GM21447 (cell line): ENCODE results near the gene TANGO2.

Experiments used
- ATAC-seq: cut with Tn5 transposase; IDR thresholded peaks from one replicate; pipeline ENCODE4 v1.9.1; 2021; ENCODE audit not compliant: unreplicated experiment

Gene TANGO2

DNA sequence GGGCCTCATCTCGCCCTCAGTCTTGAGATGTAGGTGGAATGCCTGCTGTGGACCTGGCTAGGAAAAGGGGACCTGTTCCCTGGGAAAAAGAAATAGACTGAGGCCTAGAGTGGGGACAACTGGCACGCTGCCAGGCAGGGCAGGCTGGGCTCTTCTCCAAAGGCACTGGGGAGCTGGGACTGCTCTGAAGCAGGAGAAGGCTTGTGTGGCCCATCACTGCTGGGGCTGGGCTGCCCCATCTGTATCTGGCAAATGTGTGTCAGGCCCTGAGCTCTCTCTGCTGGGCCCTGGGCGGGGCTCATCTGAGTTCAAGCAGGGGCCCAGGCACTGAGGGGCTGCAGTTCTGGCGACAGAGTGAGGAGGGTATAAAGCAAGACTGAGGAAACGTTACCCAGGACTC lies 37.2 kb upstream of the TANGO2 start:
- ATAC-seq: no peak

DNA sequence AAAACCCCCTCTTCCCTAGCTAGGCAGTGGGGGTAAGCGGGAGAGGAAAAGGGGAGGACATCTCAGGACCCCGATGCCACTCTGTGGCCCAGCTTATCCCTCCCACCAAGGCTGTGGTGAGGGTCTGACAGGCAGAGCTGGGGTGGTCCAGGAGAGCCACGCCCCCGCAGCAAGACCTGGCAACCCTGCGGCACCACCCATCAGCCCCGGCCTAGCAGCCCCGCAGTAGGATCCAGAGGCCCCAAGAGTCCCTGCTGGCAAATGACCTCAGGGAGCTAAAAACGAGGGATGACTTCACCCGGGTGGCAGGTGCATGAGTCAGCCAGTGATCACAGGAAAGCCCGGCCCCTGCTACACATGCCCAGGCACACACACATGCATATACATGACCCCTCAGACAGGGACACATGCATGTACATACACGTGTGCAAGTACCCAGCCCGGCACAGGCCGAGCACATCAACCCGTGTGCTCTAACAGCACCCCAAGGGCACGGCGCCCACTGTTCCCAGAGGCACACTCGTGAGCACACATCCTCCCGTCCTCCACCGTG lies 36.6 kb upstream of the TANGO2 start:
- ATAC-seq: no peak

DNA sequence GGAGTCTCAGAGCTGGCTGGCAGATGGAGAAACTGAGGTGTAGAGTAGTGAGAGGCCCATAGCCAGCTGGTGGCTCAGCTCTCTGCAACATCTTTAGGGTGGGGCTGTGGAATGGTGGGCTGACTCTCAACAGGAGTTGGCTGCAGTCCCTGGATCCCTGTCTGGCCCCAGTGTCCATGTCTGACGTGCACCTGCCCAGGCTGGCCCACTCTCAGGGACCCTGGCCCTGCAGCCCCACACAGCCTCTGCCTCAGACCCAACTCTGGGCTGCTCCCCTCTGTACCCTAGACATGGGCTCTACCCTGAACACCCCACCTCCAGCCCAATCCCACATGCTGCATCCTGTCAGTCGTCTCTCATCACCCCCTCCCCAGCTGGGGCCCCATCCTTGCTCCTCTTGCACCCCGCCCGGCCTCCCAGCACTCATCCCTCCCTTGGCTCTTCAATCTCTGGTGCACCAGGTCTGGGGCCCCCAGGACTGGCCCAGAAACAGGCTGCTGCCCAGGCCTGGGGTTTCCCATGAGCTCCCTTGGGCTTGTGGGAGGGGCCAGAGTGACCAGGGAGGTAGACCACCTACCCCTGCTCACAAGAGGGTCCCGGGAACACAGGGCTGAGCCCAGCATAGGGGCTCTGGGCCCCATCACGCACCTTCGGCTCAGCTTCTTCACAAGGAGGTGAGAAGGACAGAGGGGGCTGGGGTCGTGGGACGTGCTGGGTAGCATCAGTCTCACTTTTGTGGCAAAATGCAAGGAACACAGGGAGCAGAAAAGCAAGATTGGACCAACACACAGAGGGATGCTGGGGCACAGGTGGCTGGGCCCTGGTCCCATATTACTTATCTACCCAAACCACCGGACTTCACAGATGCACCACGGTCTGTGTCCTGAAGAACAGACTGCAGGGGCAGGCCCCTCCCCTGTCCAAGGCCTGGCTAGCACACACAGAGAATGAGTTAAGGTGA lies 35.8 kb upstream of the TANGO2 start:
- no peak for ATAC-seq

DNA sequence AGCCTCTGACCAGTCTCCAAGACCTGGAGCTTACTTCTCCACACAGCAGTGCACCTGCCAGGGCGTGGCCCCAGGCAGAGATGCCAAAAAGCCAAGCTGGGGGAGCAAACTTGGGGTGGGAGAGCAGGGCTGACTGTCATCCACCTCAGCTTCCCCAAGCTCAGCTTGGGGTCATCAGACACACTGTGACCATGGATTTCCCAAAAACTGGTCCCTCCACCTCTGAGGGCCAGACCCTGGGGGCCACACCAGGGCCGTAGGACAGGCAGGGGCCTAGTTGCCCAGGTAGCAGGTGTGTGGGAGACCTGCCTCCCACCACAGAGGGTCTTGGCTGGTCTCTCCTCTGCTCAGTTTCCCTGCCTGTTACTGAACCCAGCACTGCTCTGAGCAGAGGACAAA lies 34.9 kb upstream of the TANGO2 start:
- ATAC-seq: no peak

DNA sequence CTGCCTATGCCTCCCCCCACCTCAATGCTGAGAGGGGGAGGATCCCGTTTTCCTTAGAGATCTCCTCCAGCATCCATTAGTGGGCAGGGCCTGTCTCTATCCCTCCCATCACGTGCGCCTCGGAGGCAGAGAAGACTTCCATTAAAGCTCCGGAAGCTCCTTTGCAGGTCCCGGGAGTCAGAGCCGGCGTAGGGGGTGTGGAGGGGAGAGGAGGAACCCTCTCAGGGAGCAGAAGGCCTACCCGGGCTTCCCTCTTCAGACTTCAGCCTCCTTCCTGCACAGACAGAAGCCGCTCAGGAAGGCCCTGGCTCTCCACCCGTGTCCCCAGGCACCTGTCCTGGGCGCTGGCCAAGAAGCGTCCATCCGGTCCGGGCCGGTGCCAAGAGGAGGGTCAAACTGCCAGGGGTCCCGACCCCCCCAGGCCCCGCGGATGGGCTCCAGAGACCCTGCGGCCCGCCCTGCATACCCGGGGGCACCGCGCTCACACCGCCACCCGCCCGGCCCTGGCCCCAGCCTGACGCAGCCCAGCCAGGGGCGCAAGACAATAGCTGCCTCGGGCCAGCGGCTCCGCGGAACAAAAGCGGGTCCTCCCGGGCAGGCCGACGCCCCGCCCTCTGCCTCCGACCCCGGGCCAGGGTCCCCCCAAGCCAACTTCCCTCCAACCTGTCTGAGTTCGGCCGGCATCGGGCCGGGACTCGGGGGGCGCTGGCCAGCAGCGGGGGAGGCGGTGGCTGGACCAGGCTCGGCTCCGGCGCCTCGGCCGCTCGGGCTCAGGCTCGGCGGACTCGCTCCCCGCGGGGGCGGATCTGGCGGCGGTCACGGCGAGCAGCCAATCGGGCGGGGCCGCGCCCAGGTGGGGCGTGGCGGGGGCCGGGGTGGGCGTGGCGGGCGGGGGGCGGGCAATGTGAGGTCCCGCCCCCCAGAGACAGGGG lies 34.2 kb upstream of the TANGO2 start:
- ATAC-seq: peak; percentile 58

DNA sequence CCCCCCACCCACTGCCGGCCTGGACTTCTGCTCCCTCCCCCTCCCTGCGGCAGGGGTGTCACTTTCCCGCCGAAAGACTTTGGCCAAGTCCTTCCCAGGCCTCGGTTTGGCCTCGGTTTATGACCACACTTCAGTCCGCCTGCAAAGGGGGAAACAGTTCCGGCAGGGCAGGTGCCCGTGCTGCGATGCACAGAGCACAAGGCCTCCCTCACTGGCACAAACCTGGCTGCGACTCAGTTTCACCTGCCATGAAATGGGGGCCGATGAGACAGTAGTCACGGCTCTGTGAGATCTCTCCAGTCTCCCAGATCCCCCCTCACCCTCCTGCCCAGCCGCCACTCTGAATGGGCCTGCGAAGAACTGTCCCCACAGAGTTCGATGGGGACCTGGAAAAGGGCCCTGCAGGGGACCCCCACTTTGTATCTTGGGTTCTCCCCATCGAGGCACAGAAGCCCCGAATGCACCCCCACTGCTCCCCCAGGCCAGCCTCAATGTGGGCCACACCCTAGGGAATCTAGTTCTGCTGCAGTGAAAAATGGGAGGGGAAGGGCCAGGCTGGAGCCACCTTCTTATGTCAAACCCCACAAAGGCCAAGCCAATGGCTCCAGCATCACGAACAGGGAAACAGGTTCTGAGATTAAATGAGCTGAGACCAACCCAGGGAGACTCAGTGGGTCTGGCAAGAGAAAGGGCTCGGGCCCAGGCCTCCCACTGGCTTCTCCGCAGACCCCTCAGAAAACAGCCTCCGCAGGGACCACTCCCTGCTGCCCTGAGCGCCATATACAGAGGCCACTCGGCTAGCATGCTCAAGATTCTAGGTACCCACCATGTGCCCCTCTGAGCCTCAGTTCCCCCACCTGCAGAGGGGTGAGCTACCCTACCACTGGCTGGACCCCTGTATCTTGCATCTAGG lies 33.3 kb upstream of the TANGO2 start:
- no peak for ATAC-seq

DNA sequence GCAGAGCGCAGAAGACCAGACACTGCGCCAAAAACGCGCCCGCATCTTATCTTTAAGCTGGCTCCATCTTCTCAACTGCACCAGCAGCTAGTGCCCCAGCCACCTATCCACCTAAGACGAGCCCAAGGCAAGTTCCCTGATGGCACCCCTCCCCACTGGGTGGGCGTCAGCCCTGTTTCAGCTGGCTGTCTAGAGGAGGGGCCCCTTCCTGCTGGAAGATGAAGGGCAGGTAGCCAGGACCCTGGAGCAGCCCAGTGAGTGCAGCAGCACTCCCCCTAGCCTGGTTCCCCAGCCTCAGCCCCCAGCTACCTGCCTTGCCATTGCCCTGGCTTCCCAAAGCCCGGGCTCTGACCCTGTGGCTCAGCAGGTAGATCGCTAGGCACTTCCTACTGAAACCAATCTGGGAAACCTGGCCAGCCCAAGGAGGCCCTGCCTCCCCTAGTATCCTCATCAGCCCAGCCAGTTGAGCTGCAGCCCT lies 32.5 kb upstream of the TANGO2 start:
- ATAC-seq: no peak

DNA sequence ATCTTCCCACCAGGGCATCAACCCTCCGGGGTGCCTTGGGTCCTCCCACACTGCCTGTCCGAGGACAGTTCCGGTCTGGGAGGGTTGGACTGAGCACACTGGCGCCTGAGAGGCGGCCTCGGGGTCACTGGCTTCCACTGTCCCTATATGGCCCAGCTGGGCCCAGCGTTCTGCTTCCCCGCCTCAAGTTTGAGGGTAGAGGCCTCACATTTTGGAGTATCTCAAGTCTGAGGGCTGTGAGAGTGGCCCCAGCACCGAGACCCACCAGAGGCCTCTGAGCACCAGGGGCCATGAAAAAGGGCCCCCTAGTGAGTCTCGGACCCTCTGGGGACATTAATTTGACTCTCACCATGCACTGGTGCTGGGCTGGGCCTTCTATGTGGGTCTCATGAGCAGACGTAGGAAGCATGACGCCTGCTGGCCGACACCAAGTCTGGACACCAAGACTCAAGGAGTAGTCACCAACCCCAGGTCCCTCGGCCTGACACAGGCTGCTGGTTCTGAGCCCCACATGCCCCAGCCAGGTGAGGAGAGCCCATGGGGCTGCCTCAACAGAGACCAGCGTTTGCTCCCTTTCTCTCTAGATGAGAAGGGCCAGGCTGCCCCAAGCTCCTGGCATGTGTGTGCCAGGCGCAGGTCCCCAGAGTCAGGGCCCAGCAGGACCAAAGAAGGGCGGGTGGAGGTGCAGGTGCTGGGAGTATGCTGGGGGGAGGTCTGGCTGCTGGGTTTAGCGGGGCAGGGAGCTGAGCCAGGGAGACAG lies 31.8 kb upstream of the TANGO2 start:
- ATAC-seq: no peak

DNA sequence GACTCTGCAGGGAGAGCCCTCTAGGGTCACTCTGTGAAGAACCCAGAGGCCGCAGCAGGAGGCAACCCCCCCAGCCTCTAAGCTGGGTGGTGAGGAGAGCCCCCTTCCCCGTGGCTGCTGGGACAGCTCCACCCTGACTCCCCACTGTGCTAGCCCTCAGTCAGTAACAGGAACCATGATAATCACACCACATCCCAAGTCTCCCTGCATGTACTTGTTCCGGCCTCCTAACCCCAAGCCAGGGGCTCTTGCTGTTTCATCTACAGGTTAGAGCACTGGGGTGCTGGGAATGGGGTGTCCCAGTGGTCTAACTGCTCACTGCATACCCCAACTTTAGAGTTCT lies 31.2 kb upstream of the TANGO2 start:
- no peak for ATAC-seq

DNA sequence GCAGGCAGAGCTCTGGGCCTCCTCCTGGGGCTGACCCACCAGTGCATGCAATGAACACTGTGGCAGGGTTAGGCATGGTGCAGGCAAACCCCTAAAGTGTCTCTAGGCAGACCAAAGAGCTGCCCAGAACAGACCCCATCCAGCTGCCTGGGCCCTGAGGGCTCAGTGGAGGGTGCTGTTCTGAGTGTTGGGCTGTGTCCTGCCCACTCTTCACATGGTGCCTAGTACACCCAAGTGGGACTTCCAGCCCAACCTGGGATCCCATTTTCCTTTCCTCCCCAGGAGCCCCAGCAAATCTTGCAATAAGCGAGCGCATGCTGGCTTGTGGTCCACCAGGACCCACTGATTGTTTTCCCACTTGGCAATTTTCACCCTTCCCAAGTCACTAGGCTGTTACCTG lies 30.7 kb upstream of the TANGO2 start:
- no peak for ATAC-seq

DNA sequence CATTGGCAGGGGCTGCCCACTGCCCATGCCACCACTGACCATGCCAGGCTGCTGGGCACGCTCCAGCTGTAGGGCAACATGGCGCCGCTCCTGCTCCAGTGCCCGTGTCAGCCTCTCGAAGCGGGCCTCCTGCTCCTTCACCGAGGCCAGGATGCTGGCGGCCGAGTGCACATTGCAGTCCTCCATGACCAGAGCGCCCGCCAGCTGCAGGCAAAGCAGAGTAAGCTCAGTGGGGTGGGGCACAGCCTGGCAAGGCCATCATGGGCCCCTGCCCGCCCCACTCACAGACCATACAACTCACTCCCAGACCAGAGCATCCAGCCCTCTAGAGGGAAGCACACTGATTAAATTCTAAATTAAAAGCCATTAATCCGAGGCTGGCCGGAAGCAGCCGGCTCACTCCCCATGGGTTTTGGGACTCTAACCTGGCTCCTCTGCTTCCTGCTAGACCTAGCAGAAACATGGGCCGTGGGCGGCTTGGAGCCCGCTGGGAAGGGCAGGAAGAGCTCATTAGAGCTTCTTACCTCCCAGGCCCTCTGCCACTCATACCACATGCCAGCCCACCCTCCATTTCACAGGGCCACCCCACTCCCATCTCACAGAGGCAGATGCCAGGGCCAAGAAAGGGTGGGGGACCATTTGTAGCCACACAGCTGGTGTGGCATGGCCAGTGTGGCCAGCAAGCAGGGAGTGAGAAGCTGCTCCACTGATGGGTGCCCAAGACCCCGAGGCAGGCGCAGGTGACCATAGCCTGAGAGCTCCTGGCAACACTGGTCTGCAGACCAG lies 30.1 kb upstream of the TANGO2 start:
- ATAC-seq: no peak

DNA sequence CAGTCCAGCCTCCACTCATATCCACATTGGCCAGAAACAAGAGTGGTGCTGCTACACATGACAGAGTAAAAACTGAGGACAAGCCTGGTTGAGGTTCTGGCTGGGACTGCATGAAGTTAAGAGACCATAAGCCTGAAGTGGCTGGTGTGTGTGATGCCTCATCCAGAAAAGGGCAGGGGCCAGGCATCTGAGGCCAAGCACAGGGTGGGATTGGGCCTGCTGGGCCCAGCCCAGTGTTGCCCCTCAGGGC lies 29.6 kb upstream of the TANGO2 start:
- ATAC-seq: no peak

DNA sequence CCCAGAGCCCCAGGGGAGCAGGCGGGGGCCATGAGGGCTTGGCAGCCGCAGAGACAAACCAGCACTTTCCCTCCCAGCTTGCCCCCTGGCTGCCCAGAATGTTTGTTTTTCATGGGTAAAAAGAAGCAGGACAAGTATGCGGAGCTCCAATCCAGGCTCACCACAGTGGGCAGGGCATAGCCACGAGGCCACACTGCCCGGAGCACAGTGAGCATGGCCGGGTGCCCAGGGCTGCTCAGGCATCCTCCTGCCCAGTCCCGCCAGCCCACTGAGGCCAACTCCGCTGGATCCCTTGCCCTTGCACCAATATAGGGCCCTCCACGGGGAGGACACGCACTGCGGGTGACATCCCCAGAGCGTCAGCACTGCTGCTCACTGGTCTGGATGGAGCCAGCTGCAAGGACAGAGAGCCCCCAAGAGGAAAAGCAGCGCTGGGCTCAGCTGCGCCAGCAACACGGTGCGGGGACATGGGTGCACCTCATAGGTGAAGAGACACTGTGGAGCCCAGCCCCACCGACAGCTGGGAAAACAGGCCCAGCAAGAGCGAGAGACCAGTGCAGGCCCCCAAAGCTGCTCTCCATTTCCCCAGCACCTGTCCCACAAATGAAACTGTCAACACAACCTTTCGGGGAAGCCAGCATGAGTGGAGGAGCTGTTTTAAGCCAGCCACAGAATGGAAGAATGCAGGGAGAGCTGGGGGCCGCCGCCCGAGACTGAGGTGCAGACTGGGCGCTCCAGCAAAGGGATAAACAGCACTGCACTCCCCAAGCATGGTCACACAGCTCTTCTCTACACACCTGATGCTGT lies 29.1 kb upstream of the TANGO2 start:
- no peak for ATAC-seq

DNA sequence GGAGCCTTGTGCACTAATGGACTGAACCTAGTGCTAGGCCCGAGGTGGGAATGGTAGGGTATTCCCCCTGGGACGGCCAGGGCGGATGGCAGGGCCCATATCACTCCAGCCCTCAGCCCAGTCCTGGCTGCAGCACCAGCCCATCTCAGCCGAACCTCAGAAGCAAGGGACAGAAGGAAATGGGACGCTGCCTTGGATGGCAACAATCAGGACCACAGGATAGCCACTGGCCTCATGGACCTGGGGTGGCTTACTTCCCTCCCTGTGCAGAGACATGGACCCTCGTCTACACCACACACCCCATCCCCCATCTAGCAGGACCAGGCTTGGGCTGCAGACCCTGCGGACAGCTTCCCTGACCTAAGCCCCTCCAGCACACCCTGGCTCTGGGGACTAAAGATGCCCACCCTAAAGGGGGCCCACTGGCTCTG lies 28.4 kb upstream of the TANGO2 start:
- no peak for ATAC-seq

DNA sequence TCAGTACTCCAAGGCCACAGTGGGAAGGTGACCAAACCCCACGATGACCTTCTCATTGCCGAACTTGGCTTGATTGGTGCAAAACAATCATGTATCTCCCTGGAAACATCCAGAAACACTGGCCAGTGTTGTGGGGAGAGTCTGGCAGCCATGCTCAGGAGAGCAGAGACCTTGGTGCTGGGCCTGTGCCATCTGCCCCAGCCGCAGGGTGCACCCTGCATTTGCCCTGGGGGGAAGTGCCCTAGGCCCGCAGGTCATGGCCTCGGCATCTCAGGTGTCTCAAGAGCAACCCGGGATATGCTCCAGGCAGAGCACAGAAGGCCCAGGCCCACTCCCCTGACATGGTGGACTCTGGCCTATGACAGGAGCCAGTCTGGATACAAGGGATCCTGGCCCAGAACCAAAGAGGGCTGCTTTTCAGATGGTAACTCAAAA lies 28.0 kb upstream of the TANGO2 start:
- ATAC-seq: no peak

DNA sequence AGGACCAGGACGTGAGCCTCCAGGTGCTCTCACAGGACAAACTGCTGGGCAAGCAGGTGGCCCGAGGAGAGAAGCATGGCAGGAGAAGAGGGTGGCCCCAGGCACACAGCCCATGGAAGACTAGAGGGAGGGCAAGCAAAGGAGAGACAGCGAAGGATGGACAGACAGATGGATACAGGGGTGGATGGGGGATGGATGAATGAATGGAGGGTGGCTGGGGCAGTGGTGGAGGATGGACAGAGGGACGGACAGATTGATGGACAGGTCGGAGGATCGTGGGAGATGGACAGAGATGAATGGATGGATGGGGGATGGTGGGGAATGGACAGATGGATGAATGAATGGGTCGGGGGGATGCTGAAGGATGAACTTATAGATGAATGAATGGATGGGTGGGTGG lies 27.0 kb upstream of the TANGO2 start:
- ATAC-seq: no peak

DNA sequence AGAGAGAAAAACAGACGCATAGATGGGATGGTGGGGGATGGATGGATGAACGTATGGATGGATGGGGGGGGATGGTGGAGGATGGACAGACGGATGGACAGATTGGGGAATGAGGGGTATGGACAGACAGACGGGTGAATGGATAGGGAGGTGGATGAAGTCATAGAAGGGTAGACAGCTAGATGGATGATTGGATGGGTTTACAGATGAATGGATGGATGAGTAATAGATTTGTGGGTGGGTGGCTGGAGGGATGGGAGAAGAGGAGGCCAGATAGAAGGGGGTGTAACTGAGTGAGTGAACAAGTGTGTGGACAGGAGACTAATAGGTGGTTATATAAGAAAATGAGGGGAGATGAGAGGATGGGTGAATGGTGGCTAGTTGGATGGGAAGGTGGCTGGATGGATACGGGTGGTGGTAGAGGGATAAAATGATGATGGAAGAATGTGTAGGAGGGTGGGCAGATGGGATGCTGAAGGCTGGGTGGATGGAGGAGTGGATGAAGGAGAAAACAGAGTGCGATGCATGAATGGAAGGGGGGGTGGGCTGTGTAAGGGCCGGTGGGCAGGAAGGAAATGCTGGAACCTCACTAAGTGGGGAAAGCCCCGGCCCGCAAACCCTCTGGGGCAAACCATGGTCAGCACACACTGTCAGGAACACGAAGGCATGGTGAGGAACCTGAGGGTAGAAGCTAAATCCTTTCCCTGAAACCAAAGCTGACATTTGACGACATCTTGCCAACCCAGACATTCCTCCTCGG lies 25.9 kb upstream of the TANGO2 start:
- no peak for ATAC-seq
